Stimulated activated CD4-positive, alpha-beta T cell treated with anti-CD3 and anti-CD28 coated beads, TNF-alpha, amount 100 ng/mL, for 1 hour (primary cell): ENCODE data around the gene CEBPE.

Experiments
- DNase-seq, 3 donors: peaks; one replicate each; pipeline ENCODE4 v3.0.0-alpha.2; 2020; ENCODE audit warnings: low read depth in 3 of 3, low spot score in 1 of 3

Gene CEBPE

GRCh38 chr14:23085458-23085857, 33.6 kb downstream of the CEBPE start:
- DNase-seq: no peak

DNA sequence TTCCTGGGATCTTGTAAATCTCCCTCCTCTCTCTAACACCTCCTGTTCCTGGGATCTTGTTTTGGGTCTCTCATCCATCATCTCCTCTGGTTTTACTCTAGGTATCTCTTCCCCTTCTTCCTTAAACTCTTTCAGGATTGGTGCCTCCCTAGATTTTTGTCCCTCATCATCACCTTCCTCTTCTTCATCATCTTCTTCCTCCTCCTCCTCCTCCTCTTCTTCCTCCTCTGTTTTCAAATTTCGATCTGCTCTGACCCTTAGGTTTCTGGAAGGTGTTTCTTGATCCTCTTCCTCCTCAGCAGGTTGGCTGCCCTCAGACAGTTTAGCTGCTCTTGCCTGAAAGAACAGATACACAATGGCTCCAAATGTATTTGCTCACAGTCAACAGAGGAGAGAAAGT, 38.6 kb downstream of the CEBPE start:
- no peak for DNase-seq

DNA sequence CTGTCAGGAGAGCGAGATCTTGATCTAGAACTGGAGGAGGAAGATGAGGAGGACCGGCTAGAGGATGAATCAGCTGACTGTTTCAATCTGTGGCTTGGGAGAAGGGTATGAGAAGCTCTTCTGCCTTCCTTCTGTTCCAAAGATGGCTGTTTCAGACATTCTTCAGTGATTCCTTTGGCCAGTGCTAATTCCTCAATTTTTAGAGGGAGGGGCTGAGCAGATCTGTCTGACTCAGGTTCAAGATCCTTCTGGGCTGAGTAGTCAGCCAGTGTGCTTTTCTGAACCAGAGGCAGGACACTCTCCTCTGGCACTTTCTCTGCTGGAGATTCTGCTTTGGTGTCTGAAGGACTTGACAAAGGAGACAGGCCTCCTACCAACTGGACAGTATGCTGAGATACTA, 39.3 kb downstream of the CEBPE start:
- no peak for DNase-seq

GRCh38 chr14:23078692-23079116, 40.4 kb downstream of the CEBPE start:
- DNase-seq: no peak

GRCh38 chr14:23077962-23078361, 41.1 kb downstream of the CEBPE start:
- DNase-seq: no peak

DNA sequence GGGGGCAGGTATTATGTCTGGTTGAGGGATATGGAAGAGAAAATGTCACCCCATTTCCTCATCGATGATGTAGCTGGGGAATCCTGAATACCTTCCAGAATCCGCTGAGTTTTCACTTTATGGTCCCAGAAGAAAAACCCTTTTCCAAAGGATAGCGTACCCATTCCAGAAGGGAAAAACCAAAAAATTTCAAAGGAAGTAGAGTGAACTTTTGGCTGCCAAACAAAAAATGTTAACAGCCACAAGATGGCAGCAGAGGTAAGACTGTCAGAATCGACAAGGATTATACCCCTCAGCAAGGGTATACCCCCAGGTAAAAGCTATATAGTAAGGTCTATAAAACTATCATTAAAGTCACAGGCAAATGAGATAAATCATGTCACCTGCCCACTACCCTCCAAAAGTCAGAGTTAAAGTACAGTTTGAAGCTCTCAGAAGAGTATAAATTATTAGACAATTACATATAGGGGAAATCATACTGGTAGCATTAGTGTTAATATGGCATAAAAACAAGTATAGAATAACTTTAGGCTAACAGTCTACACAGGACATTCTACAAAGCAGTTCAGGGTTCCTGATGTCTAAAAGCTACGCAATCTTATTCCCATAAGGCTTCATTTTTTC, 42.2 kb downstream of the CEBPE start:
- DNase-seq: no peak

GRCh38 chr14:23074906-23075305, 44.1 kb downstream of the CEBPE start:
- DNase-seq: no peak

GRCh38 chr14:23071921-23072539, 47.0 kb downstream of the CEBPE start:
- no peak for DNase-seq

- DNase-seq: peak in 2 of 3 donors; percentile 38 to 62
Measured at GRCh38 chr14:23071244-23071920, 47.7 kb downstream of the CEBPE start.

- no peak for DNase-seq
Measured at GRCh38 chr14:23070262-23071129, 48.6 kb downstream of the CEBPE start.

- DNase-seq: no peak
Measured at GRCh38 chr14:23069413-23069806, 49.6 kb downstream of the CEBPE start.

GRCh38 chr14:23068789-23069412, 50.2 kb downstream of the CEBPE start:
- DNase-seq: peak; percentile 30 to 47 (median 39)

GRCh38 chr14:23067847-23068788, 50.9 kb downstream of the CEBPE start:
- DNase-seq: no peak
